Osteocyte (in vitro differentiated cells): ENCODE data around the gene GRAMD1B. TPM values are rescaled to one million over a fixed set of nuclear protein-coding genes. Genes with fewer than 3 reads are reported as not detected.

ENCODE experiments used
- DNase-seq: peaks from one replicate; pipeline ENCODE4 v3.0.0; 2021; ENCODE audit warnings: mixed read lengths; ENCODE audit not compliant: unreplicated experiment; ENCODE audit errors: extremely low spot score
- H3K27ac Mint-ChIP-seq: one replicate; pipeline ENCODE4 v1.8.0; 2021; ENCODE audit warnings: mild to moderate bottlenecking, mixed read lengths; ENCODE audit not compliant: unreplicated experiment
- H3K27me3 Mint-ChIP-seq: one replicate; pipeline ENCODE4 v1.8.0; 2021; ENCODE audit warnings: mixed read lengths; ENCODE audit not compliant: unreplicated experiment
- H3K36me3 Mint-ChIP-seq: one replicate; pipeline ENCODE4 v1.8.0; 2021; ENCODE audit warnings: mixed read lengths; ENCODE audit not compliant: unreplicated experiment
- H3K4me1 Mint-ChIP-seq: one replicate; pipeline ENCODE4 v1.8.0; 2021; ENCODE audit warnings: mixed read lengths; ENCODE audit not compliant: unreplicated experiment
- H3K4me3 Mint-ChIP-seq: one replicate; pipeline ENCODE4 v1.8.0; 2021; ENCODE audit warnings: mild to moderate bottlenecking, moderate library complexity, mixed read lengths; ENCODE audit not compliant: unreplicated experiment
- H3K9me3 Mint-ChIP-seq: one replicate; pipeline ENCODE4 v1.8.0; 2021; ENCODE audit warnings: mixed read lengths; ENCODE audit not compliant: unreplicated experiment
- total RNA-seq: library from RNA; stranded (reverse); gene quantifications from 2 replicates; pipeline ENCODE4 v1.2.1, GENCODE V29; 2021
- TF ChIP-seq, protein P1 (sequence below): fragments of 200-600 bp; sonication (generic); IDR thresholded peaks from 2 replicates; pipeline ENCODE4 v1.5.0; 2021; ENCODE audit warnings: antibody characterized with exemption, mild to moderate bottlenecking, moderate library complexity

Gene GRAMD1B
- total RNA-seq, 1 donor from 2014 or later, result 1.9 TPM

DNA sequence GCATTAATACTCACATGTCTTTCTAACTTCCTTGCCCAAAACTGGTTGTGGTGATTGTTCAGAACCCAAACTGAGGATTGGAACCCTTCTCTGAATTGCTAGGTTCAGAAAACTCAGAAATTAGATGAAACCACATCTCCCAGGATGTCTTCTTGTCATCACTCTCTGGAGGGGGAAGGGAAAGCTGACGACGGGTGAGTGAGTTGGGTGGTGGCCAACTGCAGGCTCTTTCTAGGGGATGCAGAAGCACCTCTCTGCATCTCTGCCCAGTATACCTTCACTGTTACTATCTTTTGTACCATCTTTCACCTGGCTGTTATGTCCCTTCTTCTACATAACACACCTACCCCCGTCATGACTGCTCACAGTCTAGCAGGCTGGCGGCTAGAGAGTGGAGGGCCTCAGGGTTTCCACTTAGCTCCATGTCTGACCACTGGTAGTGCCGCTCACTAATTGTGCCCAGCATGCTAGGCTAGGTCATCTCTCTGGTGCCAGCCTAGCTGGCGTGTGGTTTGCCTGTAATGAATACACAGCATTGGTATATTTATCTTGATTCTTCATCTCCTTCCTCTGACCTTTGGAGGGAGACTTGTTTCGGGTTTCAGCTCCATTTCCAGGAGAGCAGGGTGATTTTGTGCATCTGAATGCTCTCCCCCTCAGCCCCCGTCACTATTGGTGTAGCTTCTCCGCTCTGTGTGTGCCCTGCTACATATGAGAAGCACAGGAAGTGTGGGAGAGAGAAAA lies 7.3 kb downstream of the GRAMD1B start:
- Mint-ChIP-seq H3K4me3 (no peak overlapping the region), H3K9me3 (no peaks in the 10 kb centered on the region)

GRCh38 chr11:123438131-123438627 lies 8.1 kb downstream of the GRAMD1B start:
- H3K27ac Mint-ChIP-seq, result no peak overlapping the region
- TF ChIP-seq, protein P1, sequence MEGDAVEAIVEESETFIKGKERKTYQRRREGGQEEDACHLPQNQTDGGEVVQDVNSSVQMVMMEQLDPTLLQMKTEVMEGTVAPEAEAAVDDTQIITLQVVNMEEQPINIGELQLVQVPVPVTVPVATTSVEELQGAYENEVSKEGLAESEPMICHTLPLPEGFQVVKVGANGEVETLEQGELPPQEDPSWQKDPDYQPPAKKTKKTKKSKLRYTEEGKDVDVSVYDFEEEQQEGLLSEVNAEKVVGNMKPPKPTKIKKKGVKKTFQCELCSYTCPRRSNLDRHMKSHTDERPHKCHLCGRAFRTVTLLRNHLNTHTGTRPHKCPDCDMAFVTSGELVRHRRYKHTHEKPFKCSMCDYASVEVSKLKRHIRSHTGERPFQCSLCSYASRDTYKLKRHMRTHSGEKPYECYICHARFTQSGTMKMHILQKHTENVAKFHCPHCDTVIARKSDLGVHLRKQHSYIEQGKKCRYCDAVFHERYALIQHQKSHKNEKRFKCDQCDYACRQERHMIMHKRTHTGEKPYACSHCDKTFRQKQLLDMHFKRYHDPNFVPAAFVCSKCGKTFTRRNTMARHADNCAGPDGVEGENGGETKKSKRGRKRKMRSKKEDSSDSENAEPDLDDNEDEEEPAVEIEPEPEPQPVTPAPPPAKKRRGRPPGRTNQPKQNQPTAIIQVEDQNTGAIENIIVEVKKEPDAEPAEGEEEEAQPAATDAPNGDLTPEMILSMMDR, result no peak
- H3K36me3 Mint-ChIP-seq, result no peaks in the 10 kb centered on the region
- DNase-seq, result no peak
- no peaks in the 10 kb centered on the region for H3K4me1 Mint-ChIP-seq
- H3K4me3 Mint-ChIP-seq, result no peak overlapping the region
- no peaks in the 10 kb centered on the region for H3K9me3 Mint-ChIP-seq
- no peaks in the 10 kb centered on the region for H3K27me3 Mint-ChIP-seq

More for the DNA sequence above, 7.3 kb downstream of the GRAMD1B start:
- H3K36me3 Mint-ChIP-seq, result no peaks in the 10 kb centered on the region
- H3K4me1 Mint-ChIP-seq, result no peaks in the 10 kb centered on the region
- TF ChIP-seq, protein P1, result no peak
- no peak for DNase-seq
- no peaks in the 10 kb centered on the region for H3K27me3 Mint-ChIP-seq
- no peak overlapping the region for H3K27ac Mint-ChIP-seq

GRCh38 chr11:123439616-123440015 lies 9.5 kb downstream of the GRAMD1B start:
- no peaks in the 10 kb centered on the region for H3K4me1 Mint-ChIP-seq
- DNase-seq, result no peak
- no peaks in the 10 kb centered on the region for H3K36me3 Mint-ChIP-seq
- TF ChIP-seq, protein P1, result no peak
- no peaks in the 10 kb centered on the region for H3K9me3 Mint-ChIP-seq
- no peak overlapping the region for H3K4me3 Mint-ChIP-seq
- no peak overlapping the region for H3K27ac Mint-ChIP-seq
- H3K27me3 Mint-ChIP-seq, result no peaks in the 10 kb centered on the region

DNA sequence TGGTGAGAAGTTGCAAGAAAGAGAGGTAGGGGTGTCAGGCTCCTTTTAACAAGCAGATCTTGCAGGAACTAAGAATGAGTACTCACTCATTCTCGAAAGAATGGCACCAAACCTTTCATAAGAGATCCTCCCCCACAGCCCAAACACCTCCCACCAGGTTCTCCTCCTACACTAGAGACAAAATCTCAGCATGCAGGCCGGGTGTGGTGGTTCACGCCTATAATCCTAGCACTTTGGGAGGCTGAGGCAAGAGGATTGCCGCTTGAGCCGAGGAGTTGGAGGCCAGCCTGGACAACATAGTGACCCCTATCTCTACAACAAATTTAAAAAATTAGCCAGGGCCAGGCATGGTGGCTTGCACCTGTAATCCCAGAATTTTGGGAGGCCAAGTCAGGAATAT lies 11.1 kb downstream of the GRAMD1B start:
- H3K9me3 Mint-ChIP-seq, result no peaks in the 10 kb centered on the region
- no peak overlapping the region for H3K4me3 Mint-ChIP-seq
- TF ChIP-seq, protein P1, result no peak
- no peaks in the 10 kb centered on the region for H3K4me1 Mint-ChIP-seq
- DNase-seq, result no peak
- no peaks in the 10 kb centered on the region for H3K36me3 Mint-ChIP-seq
- H3K27ac Mint-ChIP-seq, result no peak overlapping the region
- no peaks in the 10 kb centered on the region for H3K27me3 Mint-ChIP-seq

DNA sequence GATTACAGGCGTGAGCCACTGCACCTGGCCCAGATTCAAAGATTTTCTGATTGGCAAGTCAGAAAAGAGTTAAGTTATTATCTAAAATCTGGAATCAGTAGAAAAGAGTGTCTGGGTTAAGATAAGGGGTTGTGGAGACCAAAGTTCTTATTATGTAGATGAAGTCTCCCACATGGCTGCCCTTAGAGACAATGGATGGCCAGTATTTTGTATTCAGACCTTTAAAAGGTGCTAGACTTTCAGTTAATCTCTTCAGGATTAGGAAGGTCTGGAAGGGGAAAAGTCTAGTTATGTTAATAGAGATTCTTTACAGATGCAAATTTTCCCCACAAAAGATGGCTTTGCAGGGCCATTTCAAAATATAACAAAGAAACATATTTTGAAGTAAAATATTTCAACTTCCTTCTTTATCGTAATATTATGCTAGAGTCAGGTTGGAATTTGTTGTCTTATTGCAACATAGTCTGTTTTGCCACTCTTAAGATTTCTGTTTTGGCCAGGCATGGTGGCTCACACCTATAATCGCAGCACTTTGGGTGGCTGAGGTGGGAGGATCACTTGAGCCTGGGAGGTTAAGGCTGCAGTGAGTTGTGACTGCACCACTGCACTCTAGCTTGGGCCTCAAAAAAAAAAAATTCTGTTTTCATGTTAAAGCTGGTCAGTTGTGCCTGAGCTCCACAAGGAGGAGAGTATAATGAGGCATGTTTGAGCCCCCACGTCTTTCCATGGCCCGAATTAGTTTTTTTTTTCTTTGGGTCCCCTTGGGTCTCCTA lies 14.0 kb downstream of the GRAMD1B start:
- TF ChIP-seq, protein P1, result no peak
- Mint-ChIP-seq H3K36me3 (no peaks in the 10 kb centered on the region), H3K4me3 (no peak overlapping the region), H3K4me1 (no peaks in the 10 kb centered on the region), H3K27me3 (no peaks in the 10 kb centered on the region), H3K27ac (no peak overlapping the region), H3K9me3 (no peaks in the 10 kb centered on the region)
- no peak for DNase-seq
